ENCODE measurements around the gene CFAP65. TPM values are rescaled to one million over a fixed set of nuclear protein-coding genes. Genes with fewer than 3 reads are reported as not detected.
A peak's percentile ranks its signal among the peaks of the same experiment; 100 is the strongest.

CFAP65 gene
- total and polyA plus RNA-seq, 2 of the 4 experiments (the other 2 are of a cell fraction) = not detected

DNA sequence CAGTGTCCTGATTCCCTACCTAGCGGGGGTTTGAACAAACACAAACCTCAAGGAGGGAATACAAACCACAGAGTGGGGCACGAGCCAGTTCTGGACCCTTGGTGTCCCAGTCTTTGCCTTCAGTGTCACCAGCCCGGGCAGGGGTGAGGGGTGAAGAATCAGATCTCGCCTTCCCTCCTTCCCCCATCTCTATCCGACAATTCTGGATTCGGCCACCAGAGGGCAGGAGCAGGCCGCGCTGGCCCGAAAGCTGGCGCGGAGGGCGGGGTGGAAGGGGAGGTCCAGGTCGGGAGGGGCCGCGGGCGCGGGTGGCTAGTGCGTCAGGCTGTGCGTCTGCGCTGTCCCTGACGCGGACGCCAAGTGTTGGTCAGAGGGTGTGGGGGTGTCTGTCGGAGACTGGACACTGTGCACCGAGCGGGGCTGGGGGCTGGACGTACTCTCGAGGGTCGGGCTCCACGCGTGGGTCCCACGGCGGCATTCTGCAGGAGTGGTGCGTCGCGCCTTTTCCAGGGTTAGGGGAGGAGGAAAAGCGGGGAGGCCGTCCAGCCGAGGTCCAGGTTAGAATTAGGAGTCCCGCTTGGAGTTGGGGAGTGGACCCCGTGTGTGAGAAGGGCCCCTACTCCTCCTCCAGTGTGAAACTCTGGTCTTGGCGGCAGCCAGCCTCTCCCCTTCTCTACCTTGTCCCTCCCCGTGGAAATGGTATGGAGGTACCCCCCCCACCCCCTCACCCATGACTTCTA lies 45.2 kb downstream of the CFAP65 start:
- Histone ChIP-seq H3K4me1 (ENCODE audit: control insufficient read depth, insufficient read depth, low read length) (no peaks in the 10 kb centered on the region; the same call in 1 of the 2 replicates), H3K4ac (ENCODE audit: low read depth, low read length) (no peak overlapping the region), H2BK15ac (ENCODE audit: low read depth, low read length) (no peak overlapping the region), H3K9ac (ENCODE audit: low read depth, low read length) (peak overlapping the region; percentile 35; the same call in 1 of the 2 replicates), H3K4me2 (ENCODE audit: low read depth, low read length) (peak overlapping the region; percentile 93), H3K27me3 (ENCODE audit: control insufficient read depth, insufficient read depth, low read length) (peaks cover 85% of the 10 kb centered on the region), H4K5ac (ENCODE audit: low read depth, low read length) (no peak overlapping the region), H3K4me3 (ENCODE audit: insufficient read depth, low read depth, low read length) (peak overlapping the region; percentile 39), H4K8ac (ENCODE audit: low read depth in 2 of 2, low read length in 2 of 2) (0 out of 4 replicates have a peak overlapping the region, but pooled peaks of 1 of the 2 experiments have one; percentile 51), H3K27ac (ENCODE audit: insufficient read depth, low read length) (no peak overlapping the region), H3K9me1 (ENCODE audit: insufficient read depth, low read length) (peaks cover 3% of the 10 kb centered on the region; the same call in 1 of the 2 replicates), H2AK9ac (replicated peaks; ENCODE audit: low read depth, low read length, poor library complexity) (no peak overlapping the region), H3K18ac (ENCODE audit: low read depth, low read length) (no peak overlapping the region), H3K9me3 (ENCODE audit: control insufficient read depth, insufficient read depth, low read length) (no peaks in the 10 kb centered on the region), H4K20me1 (ENCODE audit: insufficient read depth, low read length) (no peaks in the 10 kb centered on the region; the same call in 1 of the 2 replicates), H3K56ac (ENCODE audit: extremely low read depth, insufficient read depth, low read length) (no peak overlapping the region), H2BK120ac (ENCODE audit: low read depth, low read length) (no peak overlapping the region), H3K23ac (ENCODE audit: low read depth, low read length) (no peak overlapping the region), H3K36me3 (ENCODE audit: control insufficient read depth, insufficient read depth, low read length) (no peaks in the 10 kb centered on the region), H2AFZ (replicated peaks; ENCODE audit: low read length, poor library complexity) (peak overlapping the region; percentile 91), H2AK5ac (ENCODE audit: low read depth, low read length) (no peak overlapping the region), H2BK5ac (ENCODE audit: low read depth, low read length, poor library complexity, severe bottlenecking) (no peak overlapping the region), H3K14ac (replicated peaks; ENCODE audit: low read depth, low read length) (no peak overlapping the region), H3K79me1 (ENCODE audit: low read depth in 1 of 2, low read length in 2 of 2) (no peaks in the 10 kb centered on the region), H4K91ac (ENCODE audit: insufficient read depth, low read depth, low read length) (no peak overlapping the region), H2BK20ac (ENCODE audit: low read depth, low read length) (no peak overlapping the region)
- in situ Hi-C loops (cut with MboI; ENCODE audit: low sequenced_read_pairs) (no loop called here), dilution Hi-C loops (cut with HindIII; ENCODE audit: low sequenced_read_pairs, unreplicated experiment) (no loop called here), intact Hi-C loops (cut with micrococcal nuclease) (loop anchor here (1.0 kb wide), 2 partner anchors 33 to 159 kb away; no protein-coding TSS in a partner anchor)
- 0% methylated on average over 6 of the region's 43 CpGs; no CpG with 5 or more reads in 1 of the 2 experiments for WGBS, 2 experiments (ENCODE audit: extremely low coverage in 2 of 2, insufficient read length in 1 of 2)
- CTCF ChIA-PET = interaction anchor here (0.6 to 1.5 kb wide), 7 partner anchors 13 to 1830 kb away, joined by 3 read pairs; no protein-coding TSS in a partner anchor
- POLR2A ChIA-PET (ENCODE audit: unreplicated experiment) = no interaction called here
- ATAC-seq (ENCODE audit: low read depth) = peak; percentile 92
- no TSS peak for BruUV-seq (replicated peaks)
- DNase-seq = peak; percentile 77
- TF ChIP-seq SMC3 (IDR thresholded peaks at IDR 0.05; ENCODE audit: low read depth, low read length) = peak; percentile 70
- TF ChIP-seq CTCF (conservative IDR thresholded peaks at IDR 0.05; ENCODE audit: low read depth, low read length) = peak; percentile 85
- TF ChIP-seq, protein P1, sequence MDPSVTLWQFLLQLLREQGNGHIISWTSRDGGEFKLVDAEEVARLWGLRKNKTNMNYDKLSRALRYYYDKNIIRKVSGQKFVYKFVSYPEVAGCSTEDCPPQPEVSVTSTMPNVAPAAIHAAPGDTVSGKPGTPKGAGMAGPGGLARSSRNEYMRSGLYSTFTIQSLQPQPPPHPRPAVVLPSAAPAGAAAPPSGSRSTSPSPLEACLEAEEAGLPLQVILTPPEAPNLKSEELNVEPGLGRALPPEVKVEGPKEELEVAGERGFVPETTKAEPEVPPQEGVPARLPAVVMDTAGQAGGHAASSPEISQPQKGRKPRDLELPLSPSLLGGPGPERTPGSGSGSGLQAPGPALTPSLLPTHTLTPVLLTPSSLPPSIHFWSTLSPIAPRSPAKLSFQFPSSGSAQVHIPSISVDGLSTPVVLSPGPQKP (IDR thresholded peaks at IDR 0.05; ENCODE audit: borderline replicate concordance, low read depth, low read length) = no peak
- 0 out of 2 replicates have a peak, but pooled peaks have one; percentile 13 for TF ChIP-seq FOS (IDR thresholded peaks at IDR 0.05; ENCODE audit: low read depth, low read length)
- 0 out of 2 replicates have a peak, but pooled peaks have one; percentile 64 for TF ChIP-seq POLR2A (IDR thresholded peaks at IDR 0.05; ENCODE audit: low read depth, low read length)
- TF ChIP-seq MAFK (IDR thresholded peaks at IDR 0.05; ENCODE audit: low read depth, low read length) = no peak
- TF ChIP-seq, protein P2, sequence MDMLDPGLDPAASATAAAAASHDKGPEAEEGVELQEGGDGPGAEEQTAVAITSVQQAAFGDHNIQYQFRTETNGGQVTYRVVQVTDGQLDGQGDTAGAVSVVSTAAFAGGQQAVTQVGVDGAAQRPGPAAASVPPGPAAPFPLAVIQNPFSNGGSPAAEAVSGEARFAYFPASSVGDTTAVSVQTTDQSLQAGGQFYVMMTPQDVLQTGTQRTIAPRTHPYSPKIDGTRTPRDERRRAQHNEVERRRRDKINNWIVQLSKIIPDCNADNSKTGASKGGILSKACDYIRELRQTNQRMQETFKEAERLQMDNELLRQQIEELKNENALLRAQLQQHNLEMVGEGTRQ (IDR thresholded peaks at IDR 0.05; ENCODE audit: low read depth, low read length) = no peak
- no peak for TF ChIP-seq MXI1 (IDR thresholded peaks at IDR 0.05; ENCODE audit: borderline replicate concordance, low read depth, low read length)
- no peak for TF ChIP-seq CEBPB (IDR thresholded peaks at IDR 0.05; ENCODE audit: low read depth, low read length)
- no peak for TF ChIP-seq RFX5 (IDR thresholded peaks at IDR 0.05; ENCODE audit: low read depth, low read length)
- no peak for TF ChIP-seq BHLHE40 (IDR thresholded peaks at IDR 0.05; ENCODE audit: low read depth, low read length)
- TF ChIP-seq RAD21 (IDR thresholded peaks at IDR 0.05; ENCODE audit: low read length) = peak; percentile 75
- TF ChIP-seq NFE2L2 (IDR thresholded peaks at IDR 0.05; ENCODE audit: low read depth, low read length) = no peak
- TF ChIP-seq CHD1 (IDR thresholded peaks at IDR 0.05; ENCODE audit: low read depth, low read length) = no peak

All from IMR-90 (cell line).